Tibial nerve (tissue), 4 donors: ENCODE data around the gene PGAP3. TPM values are rescaled to one million over a fixed set of nuclear protein-coding genes. Genes with fewer than 3 reads are reported as not detected.

ENCODE experiments used
- DNase-seq, 2 donors: peaks; one replicate each; pipeline ENCODE4 v3.0.0-alpha.2; 2019; ENCODE audit warnings: low spot score in 2 of 2
- H3K27ac ChIP-seq, 4 donors: fragments of 200-600 bp; sonication (generic) in 3 of 4; one replicate each; pipeline ENCODE4 v1.5.1; 2017 to 2019; ENCODE audit warnings: mild to moderate bottlenecking in 1 of 4
- H3K27me3 ChIP-seq, 2 donors: fragments of 200-600 bp; sonication (generic) in 1 of 2; one replicate each; pipeline versions ENCODE4 v1.5.1 to v1.6.0; 2017 to 2019
- H3K36me3 ChIP-seq, 3 donors: fragments of 200-600 bp; sonication (generic); one replicate each; pipeline ENCODE4 v1.5.1; 2018 to 2019
- H3K4me1 ChIP-seq, 4 donors: fragments of 200-600 bp; sonication (generic) in 3 of 4; one replicate each; pipeline ENCODE4 v1.5.1; 2017 to 2019
- H3K4me3 ChIP-seq, 4 donors: fragments of 200-600 bp; sonication (generic) in 3 of 4; one replicate each; pipeline ENCODE4 v1.5.1; 2017 to 2019; ENCODE audit warnings: mild to moderate bottlenecking in 1 of 4, moderate library complexity in 1 of 4
- H3K9me3 ChIP-seq, 4 donors: fragments of 200-600 bp; sonication (generic) in 3 of 4; one replicate each; pipeline ENCODE4 v1.5.1; 2017 to 2019
- EP300 ChIP-seq, 2 donors: sonication (generic); formaldehyde crosslinking; IDR thresholded peaks; one replicate each; pipeline ENCODE4 v1.6.1; 2017; ENCODE audit warnings: antibody characterized with exemption in 2 of 2, mild to moderate bottlenecking in 1 of 2
- POLR2A ChIP-seq, 2 donors: fragments of 450-650 bp; IDR thresholded peaks; one replicate each; pipeline ENCODE4 v1.6.1; 2017; ENCODE audit warnings: antibody characterized with exemption in 2 of 2, mild to moderate bottlenecking in 2 of 2, moderate library complexity in 2 of 2
- WGBS, 2 donors: methylation state at CpG; one replicate each; pipeline ENCODE4 v1.1.5; 2018; 5-methylcytosine and 5-hydroxymethylcytosine counted together
- total RNA-seq, 4 donors: library from RNA; depleted of rRNA; stranded (reverse); fragments of >200 nt; gene quantifications; one replicate each; pipeline ENCODE4 v1.1.0, GENCODE V29; 2016
- TF ChIP-seq, protein P1 (sequence below), 5 experiments: fragments of 200-600 bp in 3 of 5; fragments of 450-650 bp in 2 of 5; sonication (generic) in 3 of 5; IDR thresholded peaks; one replicate each; pipeline ENCODE4 v1.5.1; 2016 to 2019; ENCODE audit warnings: antibody characterized with exemption in 5 of 5, mild to moderate bottlenecking in 3 of 5, moderate library complexity in 2 of 5

Gene PGAP3
- total RNA-seq, 4 donors from 2014 or later: 10.9 to 16.5 (median 15.1) TPM

GRCh38 chr17:39678340-39679116, 9.3 kb downstream of the PGAP3 start:
- Histone ChIP-seq H3K9me3 (no peaks in the 10 kb centered on the region), H3K27me3 (no peaks in the 10 kb centered on the region), H3K4me1 (peaks cover 0 to 47% (median 23%) of the 10 kb centered on the region in 4 donors), H3K27ac (peak overlapping the region; percentile 28 to 80 (median 71)), H3K4me3 (no peak overlapping the region), H3K36me3 (peaks cover 0 to 32% (median 0%) of the 10 kb centered on the region in 3 donors)
- no peak for TF ChIP-seq POLR2A (IDR thresholded peaks at IDR 0.05)
- TF ChIP-seq EP300 (IDR thresholded peaks at IDR 0.05): no peak
- TF ChIP-seq, protein P1, sequence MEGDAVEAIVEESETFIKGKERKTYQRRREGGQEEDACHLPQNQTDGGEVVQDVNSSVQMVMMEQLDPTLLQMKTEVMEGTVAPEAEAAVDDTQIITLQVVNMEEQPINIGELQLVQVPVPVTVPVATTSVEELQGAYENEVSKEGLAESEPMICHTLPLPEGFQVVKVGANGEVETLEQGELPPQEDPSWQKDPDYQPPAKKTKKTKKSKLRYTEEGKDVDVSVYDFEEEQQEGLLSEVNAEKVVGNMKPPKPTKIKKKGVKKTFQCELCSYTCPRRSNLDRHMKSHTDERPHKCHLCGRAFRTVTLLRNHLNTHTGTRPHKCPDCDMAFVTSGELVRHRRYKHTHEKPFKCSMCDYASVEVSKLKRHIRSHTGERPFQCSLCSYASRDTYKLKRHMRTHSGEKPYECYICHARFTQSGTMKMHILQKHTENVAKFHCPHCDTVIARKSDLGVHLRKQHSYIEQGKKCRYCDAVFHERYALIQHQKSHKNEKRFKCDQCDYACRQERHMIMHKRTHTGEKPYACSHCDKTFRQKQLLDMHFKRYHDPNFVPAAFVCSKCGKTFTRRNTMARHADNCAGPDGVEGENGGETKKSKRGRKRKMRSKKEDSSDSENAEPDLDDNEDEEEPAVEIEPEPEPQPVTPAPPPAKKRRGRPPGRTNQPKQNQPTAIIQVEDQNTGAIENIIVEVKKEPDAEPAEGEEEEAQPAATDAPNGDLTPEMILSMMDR (IDR thresholded peaks at IDR 0.05): no peak
- WGBS, 2 donors: 79 to 83% methylated on average over 12 to 13 of the region's 13 CpGs
- DNase-seq: no peak

DNA sequence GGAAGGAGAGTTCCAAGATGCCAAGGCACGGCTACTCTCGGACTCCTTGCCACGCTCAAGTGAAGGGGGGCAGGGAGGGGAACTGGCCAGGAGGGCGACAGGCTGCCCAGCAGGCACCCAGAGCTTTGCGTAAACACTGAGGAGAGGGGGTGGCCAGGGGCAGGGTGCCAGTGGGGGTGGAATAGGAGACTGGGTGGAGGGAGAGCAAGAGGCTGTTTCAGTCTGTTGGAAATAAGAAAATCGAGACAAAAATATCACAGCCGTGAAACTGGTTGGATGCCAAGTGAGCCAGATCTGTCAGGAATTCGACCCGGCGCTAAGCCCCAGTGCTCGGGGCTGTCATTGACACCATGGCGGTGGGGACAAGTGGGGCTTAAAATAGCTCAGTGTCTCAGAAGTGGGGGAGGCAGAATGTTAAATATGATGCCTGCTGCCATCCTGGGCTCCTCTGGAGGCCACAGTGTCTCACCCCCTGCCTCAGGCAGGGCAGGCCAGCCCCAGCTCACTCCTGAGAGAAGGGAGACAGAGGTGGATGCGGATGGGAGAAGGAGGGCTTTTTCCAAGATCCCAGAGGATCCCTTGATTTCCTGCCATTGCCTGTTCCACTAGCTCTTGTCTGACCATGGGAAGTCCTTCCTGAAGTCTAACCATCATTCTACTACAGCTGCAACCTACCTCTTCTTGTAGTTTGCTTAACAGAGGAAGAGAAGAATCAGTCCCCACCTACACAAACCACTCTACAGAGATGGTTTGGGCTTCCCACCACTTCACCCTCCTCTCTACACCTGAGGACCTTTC, 10.1 kb downstream of the PGAP3 start:
- Histone ChIP-seq H3K27ac (peak overlapping the region; percentile 28 to 80 (median 71)), H3K9me3 (no peaks in the 10 kb centered on the region), H3K4me1 (peaks cover 0 to 47% (median 23%) of the 10 kb centered on the region in 4 donors), H3K27me3 (no peaks in the 10 kb centered on the region), H3K4me3 (no peak overlapping the region), H3K36me3 (peaks cover 0 to 24% (median 0%) of the 10 kb centered on the region in 3 donors)
- TF ChIP-seq, protein P1 (IDR thresholded peaks at IDR 0.05): no peak
- TF ChIP-seq EP300 (IDR thresholded peaks at IDR 0.05): peak in 1 of 2 donors; percentile 34
- no peak for TF ChIP-seq POLR2A (IDR thresholded peaks at IDR 0.05)
- DNase-seq: no peak
- WGBS, 2 donors: 38 to 42% methylated on average over 13 of the region's 13 CpGs

- no peaks in the 10 kb centered on the region for H3K9me3 ChIP-seq
- no peak overlapping the region for H3K4me3 ChIP-seq
- DNase-seq: no peak
- 65 to 78% methylated on average over 7 of the region's 8 CpGs for WGBS, 2 donors
- H3K4me1 ChIP-seq: peaks cover 0 to 47% (median 24%) of the 10 kb centered on the region in 4 donors
- TF ChIP-seq POLR2A (IDR thresholded peaks at IDR 0.05) (no peak), EP300 (IDR thresholded peaks at IDR 0.05) (no peak)
- TF ChIP-seq, protein P1 (IDR thresholded peaks at IDR 0.05): no peak
- no peaks in the 10 kb centered on the region for H3K27me3 ChIP-seq
- peak overlapping the region; percentile 28 to 80 (median 71) for H3K27ac ChIP-seq
- H3K36me3 ChIP-seq: peaks cover 0 to 20% (median 0%) of the 10 kb centered on the region in 3 donors
These were observed 10.8 kb downstream of the PGAP3 start for GRCh38 chr17:39677072-39677471.

DNA sequence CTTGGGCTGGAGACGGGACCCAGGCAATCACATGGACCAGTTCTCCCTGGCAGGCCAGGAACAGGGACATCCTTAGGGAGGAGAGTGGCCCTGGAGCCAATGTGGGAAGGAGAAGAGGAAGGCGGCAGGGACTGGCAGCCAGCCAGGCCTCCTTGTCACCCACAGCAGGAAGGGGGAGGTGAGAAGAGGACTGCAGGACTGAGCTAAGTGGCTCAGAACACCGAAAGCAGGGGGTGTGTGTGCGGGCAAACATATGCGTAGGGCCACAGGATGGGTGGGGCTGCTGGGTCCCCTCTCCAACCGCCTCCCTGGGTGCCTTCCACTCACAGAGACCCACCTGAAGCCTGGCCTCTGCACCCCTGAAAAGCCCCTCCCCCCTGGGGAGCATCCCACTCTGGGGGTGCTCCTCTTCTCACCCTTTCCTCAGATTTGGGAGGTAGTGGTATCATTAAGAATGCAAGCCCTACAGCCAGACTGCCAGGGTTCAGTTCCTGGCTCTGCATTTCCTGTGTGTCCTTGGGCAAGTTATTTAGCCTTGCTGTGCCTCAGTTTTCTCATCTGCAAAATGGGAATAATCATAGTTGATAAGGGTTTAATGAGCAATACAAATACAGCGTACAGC, 11.5 kb downstream of the PGAP3 start:
- TF ChIP-seq EP300 (IDR thresholded peaks at IDR 0.05) (peak in 1 of 2 donors; percentile 19), POLR2A (IDR thresholded peaks at IDR 0.05) (no peak)
- no peak overlapping the region for H3K4me3 ChIP-seq
- H3K36me3 ChIP-seq: peaks cover 0 to 17% (median 0%) of the 10 kb centered on the region in 3 donors
- peak overlapping the region in 3 of 4 donors; percentile 62 to 78 (median 67) for H3K27ac ChIP-seq
- DNase-seq: no peak
- H3K4me1 ChIP-seq: peaks cover 0 to 47% (median 27%) of the 10 kb centered on the region in 4 donors
- H3K9me3 ChIP-seq: no peaks in the 10 kb centered on the region
- peaks cover 0 to 3% of the 10 kb centered on the region in 2 donors for H3K27me3 ChIP-seq
- WGBS, 2 donors: 53 to 59% methylated on average over 6 to 7 of the region's 7 CpGs

- H3K4me3 ChIP-seq: no peak overlapping the region
- TF ChIP-seq EP300 (IDR thresholded peaks at IDR 0.05): no peak
- no peak for TF ChIP-seq POLR2A (IDR thresholded peaks at IDR 0.05)
- TF ChIP-seq, protein P1 (IDR thresholded peaks at IDR 0.05): no peak
- 69% methylated on average over 10 of the region's 10 CpGs for WGBS, 2 donors
- peaks cover 0 to 11% of the 10 kb centered on the region in 2 donors for H3K27me3 ChIP-seq
- H3K27ac ChIP-seq: peak overlapping the region in 3 of 4 donors; percentile 52 to 78 (median 67)
- H3K36me3 ChIP-seq: peaks cover 0 to 10% (median 0%) of the 10 kb centered on the region in 3 donors
- peaks cover 0 to 47% (median 27%) of the 10 kb centered on the region in 4 donors for H3K4me1 ChIP-seq
- no peak for DNase-seq
- no peaks in the 10 kb centered on the region for H3K9me3 ChIP-seq
These were observed 12.3 kb downstream of the PGAP3 start for GRCh38 chr17:39675390-39676082.
